Measurements from ENCODE around the gene SLC4A9.

DNA sequence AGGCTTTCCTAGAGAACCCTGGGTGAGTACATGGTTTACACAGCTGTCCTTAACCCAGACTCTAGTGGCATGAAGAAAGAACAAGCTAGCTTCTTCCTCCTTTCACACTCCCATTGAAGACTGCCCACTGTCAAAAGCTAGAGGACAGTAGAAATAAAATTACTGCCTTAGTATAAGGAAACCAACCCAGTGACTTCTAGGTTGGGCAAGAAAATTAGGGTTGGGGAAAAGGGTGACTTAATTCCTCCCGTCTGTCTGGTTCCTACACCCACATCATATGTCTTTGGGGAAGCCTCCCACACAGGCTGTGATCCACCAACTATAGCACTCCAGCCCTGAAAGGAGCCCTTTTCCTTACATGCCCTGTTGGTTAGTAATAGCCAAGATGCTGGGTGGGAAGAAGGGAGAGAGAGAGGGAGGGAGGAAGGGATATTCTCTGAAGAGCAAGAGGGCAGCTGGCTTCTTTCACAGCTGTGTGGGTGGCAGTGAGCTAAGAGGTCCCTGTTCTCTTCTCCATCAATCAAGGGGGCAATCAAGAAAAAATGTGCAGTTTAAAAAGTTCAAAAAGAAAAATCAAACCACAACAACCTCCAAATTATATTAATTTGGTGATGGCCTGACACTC lies 35.3 kb upstream of the SLC4A9 start:
- TF ChIP-seq POLR2A (IDR thresholded peaks at IDR 0.05; ENCODE audit: low read depth, low read length) (no peak), TAF1 (IDR thresholded peaks at IDR 0.05; ENCODE audit: low read depth, low read length) (no peak), POLR2AphosphoS5 (IDR thresholded peaks at IDR 0.05; ENCODE audit: low read depth, low read length) (no peak), PAX5 (IDR thresholded peaks at IDR 0.05; ENCODE audit: insufficient read depth, low read length, severe bottlenecking) (no peak), POU2F2 (IDR thresholded peaks at IDR 0.05; ENCODE audit: low read depth, low read length) (no peak)

Data from GM12891 (cell line).